Osteoblast (primary cell): Measurements from ENCODE around the gene TRAPPC5. TPM values are rescaled to one million over a fixed set of nuclear protein-coding genes. Genes with fewer than 3 reads are reported as not detected.

Source experiments
- DNase-seq: peaks from one replicate; pipeline ENCODE4 v3.0.0; 2011; ENCODE audit warnings: low spot score, mixed read lengths; ENCODE audit not compliant: insufficient read length; ENCODE audit errors: missing footprints
- H2AFZ ChIP-seq: 2 replicates; pipeline ENCODE4 v1.6.0; 2011; ENCODE audit warnings: mild to moderate bottlenecking, low read length
- H3K27ac ChIP-seq: 2 replicates; pipeline ENCODE4 v1.5.1; 2011; ENCODE audit warnings: mild to moderate bottlenecking, low read depth, low read length, moderate library complexity
- H3K27me3 ChIP-seq: 2 replicates; pipeline ENCODE4 v1.6.0; 2012; ENCODE audit warnings: mild to moderate bottlenecking, control low read depth, inconsistent platforms, low read length, moderate library complexity; ENCODE audit not compliant: insufficient read depth
- H3K36me3 ChIP-seq: 2 replicates; pipeline ENCODE4 v1.5.1; 2011; ENCODE audit warnings: mild to moderate bottlenecking, low read length, control low read depth, moderate library complexity; ENCODE audit not compliant: insufficient read depth
- H3K4me1 ChIP-seq: 2 replicates; pipeline ENCODE4 v1.5.1; 2011; ENCODE audit warnings: mild to moderate bottlenecking, low read length, control low read depth, moderate library complexity; ENCODE audit not compliant: insufficient read depth
- H3K4me2 ChIP-seq: 2 replicates; pipeline ENCODE4 v1.6.0; 2011; ENCODE audit warnings: mild to moderate bottlenecking, low read length; ENCODE audit not compliant: insufficient read depth
- H3K4me3 ChIP-seq: fragments of 200-600 bp; sonication (generic); 3 replicates; pipeline ENCODE4 v1.5.1; 2012; ENCODE audit warnings: mild to moderate bottlenecking, low read length, inconsistent platforms; ENCODE audit not compliant: insufficient read depth
- H3K79me2 ChIP-seq: 2 replicates; pipeline ENCODE4 v1.6.0; 2012; ENCODE audit warnings: mild to moderate bottlenecking, low read length, control low read depth, inconsistent platforms; ENCODE audit not compliant: insufficient read depth
- H3K9me3 ChIP-seq: 2 replicates; pipeline ENCODE4 v1.5.1; 2011; ENCODE audit warnings: low read depth, low read length, control low read depth
- H4K20me1 ChIP-seq: 2 replicates; pipeline ENCODE4 v1.6.0; 2012; ENCODE audit warnings: mild to moderate bottlenecking, low read length, control low read depth; ENCODE audit not compliant: insufficient read depth
- CTCF ChIP-seq: IDR thresholded peaks from 2 replicates; pipeline ENCODE4 v1.5.1; 2011; ENCODE audit warnings: mild to moderate bottlenecking, low read depth, low read length, moderate library complexity; ENCODE audit errors: extremely low read depth
- total RNA-seq: library from RNA; depleted of rRNA; stranded (reverse); fragments of >200 nt; gene quantifications from 2 replicates; pipeline ENCODE4 v1.2.3, GENCODE V29; 2012

The TRAPPC5 gene
- total RNA-seq, 1 donor, result 26.4 TPM

- no peaks in the 10 kb centered on the region for H3K79me2 ChIP-seq
- DNase-seq, result peak; percentile 58
- no peak overlapping the region for H3K4me2 ChIP-seq
- no peak for TF ChIP-seq CTCF
- no peaks in the 10 kb centered on the region for H3K36me3 ChIP-seq
- no peak overlapping the region for H2AFZ ChIP-seq
- no peaks in the 10 kb centered on the region for H3K9me3 ChIP-seq
- H3K4me1 ChIP-seq, result no peaks in the 10 kb centered on the region
- no peak overlapping the region for H3K27ac ChIP-seq
- H4K20me1 ChIP-seq, result no peaks in the 10 kb centered on the region
- H3K27me3 ChIP-seq, result no peaks in the 10 kb centered on the region
- no peak overlapping the region for H3K4me3 ChIP-seq
These were observed 11.0 kb upstream of the TRAPPC5 start for GRCh38 chr19:7669641-7670040.

DNA sequence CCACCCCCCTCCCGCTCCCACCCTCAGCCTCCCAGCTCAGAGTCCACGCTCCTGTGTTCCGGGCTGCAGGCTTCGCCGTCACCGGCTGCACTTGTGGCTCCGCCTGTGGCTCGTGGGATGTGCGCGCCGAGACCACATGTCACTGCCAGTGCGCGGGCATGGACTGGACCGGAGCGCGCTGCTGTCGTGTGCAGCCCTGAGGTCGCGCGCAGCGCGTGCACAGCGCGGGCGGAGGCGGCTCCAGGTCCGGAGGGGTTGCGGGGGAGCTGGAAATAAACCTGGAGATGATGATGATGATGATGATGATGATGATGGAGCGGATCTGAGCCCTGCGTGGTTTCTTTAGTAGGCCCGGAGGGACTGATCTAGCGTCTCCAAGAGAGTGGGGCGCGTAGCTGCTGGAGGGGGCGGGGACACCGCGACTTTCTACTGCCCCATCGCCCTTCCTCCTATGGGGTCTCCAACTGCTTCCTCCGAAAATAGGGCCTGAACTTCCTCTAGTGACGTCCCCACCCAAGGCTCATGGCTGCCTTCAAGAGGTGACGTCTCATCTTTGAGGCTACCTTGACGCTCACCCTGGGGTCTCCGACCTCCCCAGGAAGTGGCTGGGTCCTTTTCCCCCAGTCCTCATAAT, 10.4 kb upstream of the TRAPPC5 start:
- Histone ChIP-seq H3K4me1 (no peaks in the 10 kb centered on the region), H2AFZ (no peak overlapping the region), H3K9me3 (no peaks in the 10 kb centered on the region), H3K4me2 (no peak overlapping the region), H3K36me3 (no peaks in the 10 kb centered on the region), H3K27ac (no peak overlapping the region), H3K79me2 (no peaks in the 10 kb centered on the region), H3K27me3 (no peaks in the 10 kb centered on the region), H4K20me1 (no peaks in the 10 kb centered on the region), H3K4me3 (no peak overlapping the region)
- no peak for TF ChIP-seq CTCF
- DNase-seq, result peak; percentile 82

DNA sequence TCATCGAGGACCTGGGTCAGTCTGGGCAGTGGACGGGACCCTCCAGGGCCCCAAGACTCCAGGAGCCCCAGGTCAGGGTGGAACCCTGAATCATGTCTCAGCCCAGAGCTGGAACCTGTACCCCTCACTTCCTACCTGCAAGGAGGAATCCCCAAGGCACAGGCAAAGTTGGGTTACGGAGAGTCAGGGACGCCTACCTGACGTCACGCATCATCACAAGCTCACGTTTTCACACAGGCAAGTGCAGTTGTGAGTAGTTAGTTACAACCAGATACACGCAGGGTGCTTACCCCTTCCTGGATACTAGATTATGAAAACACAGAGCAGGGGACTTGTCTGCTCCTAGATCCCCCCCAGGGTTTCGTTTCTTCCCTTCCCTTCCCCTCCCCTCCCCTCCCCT, 9.8 kb upstream of the TRAPPC5 start:
- DNase-seq, result peak; percentile 62
- no peak for TF ChIP-seq CTCF
- no peaks in the 10 kb centered on the region for H3K9me3 ChIP-seq

GRCh38 chr19:7672522-7672921, 8.1 kb upstream of the TRAPPC5 start:
- no peak for TF ChIP-seq CTCF

More for the DNA sequence above, 9.8 kb upstream of the TRAPPC5 start:
- Histone ChIP-seq H3K4me3 (no peak overlapping the region), H3K4me2 (no peak overlapping the region), H3K79me2 (no peaks in the 10 kb centered on the region), H2AFZ (no peak overlapping the region), H3K4me1 (no peaks in the 10 kb centered on the region), H3K27ac (no peak overlapping the region), H4K20me1 (no peaks in the 10 kb centered on the region), H3K27me3 (no peaks in the 10 kb centered on the region), H3K36me3 (no peaks in the 10 kb centered on the region)

More at GRCh38 chr19:7672522-7672921, 8.1 kb upstream of the TRAPPC5 start:
- Histone ChIP-seq H2AFZ (no peak overlapping the region), H3K4me2 (no peak overlapping the region), H3K36me3 (no peaks in the 10 kb centered on the region), H3K4me3 (no peak overlapping the region), H3K27ac (no peak overlapping the region), H4K20me1 (no peaks in the 10 kb centered on the region), H3K9me3 (no peaks in the 10 kb centered on the region), H3K27me3 (no peaks in the 10 kb centered on the region), H3K4me1 (no peaks in the 10 kb centered on the region), H3K79me2 (no peaks in the 10 kb centered on the region)
- peak; percentile 62 for DNase-seq
